ENCODE measurements around the gene HSPA1L. TPM values are rescaled to one million over a fixed set of nuclear protein-coding genes. Genes with fewer than 3 reads are reported as not detected.

Gene HSPA1L
- total RNA-seq, 1 donor from 2014 or later: 2.5 TPM

DNA sequence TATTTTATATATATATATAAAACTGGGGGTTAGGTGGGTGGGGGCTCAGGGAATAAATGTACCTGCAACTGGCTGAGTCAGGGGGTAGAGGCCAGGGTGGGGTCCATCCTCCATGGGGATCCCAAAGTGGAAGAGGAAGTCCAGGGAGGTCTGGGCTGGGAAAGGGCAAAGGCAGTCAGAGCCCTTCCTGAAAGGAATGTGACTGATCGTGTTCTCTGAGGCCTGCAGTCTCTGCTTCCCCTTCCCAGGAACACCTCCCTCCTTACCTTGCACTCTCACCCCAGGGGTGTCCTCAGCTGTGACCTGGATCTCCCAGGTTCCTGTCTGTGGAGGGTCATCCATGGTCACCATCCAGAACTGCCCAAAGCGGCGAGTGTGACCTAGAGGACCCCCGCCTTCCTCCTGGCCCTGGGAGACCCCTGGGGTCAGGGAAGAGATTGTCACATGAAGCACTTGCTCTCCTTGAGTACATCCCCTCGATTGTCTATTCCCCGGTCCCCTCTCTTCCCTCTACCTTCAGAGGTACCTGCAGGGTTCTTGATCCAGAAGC is 47.9 kb downstream of the HSPA1L start:
- TF ChIP-seq, protein P1, sequence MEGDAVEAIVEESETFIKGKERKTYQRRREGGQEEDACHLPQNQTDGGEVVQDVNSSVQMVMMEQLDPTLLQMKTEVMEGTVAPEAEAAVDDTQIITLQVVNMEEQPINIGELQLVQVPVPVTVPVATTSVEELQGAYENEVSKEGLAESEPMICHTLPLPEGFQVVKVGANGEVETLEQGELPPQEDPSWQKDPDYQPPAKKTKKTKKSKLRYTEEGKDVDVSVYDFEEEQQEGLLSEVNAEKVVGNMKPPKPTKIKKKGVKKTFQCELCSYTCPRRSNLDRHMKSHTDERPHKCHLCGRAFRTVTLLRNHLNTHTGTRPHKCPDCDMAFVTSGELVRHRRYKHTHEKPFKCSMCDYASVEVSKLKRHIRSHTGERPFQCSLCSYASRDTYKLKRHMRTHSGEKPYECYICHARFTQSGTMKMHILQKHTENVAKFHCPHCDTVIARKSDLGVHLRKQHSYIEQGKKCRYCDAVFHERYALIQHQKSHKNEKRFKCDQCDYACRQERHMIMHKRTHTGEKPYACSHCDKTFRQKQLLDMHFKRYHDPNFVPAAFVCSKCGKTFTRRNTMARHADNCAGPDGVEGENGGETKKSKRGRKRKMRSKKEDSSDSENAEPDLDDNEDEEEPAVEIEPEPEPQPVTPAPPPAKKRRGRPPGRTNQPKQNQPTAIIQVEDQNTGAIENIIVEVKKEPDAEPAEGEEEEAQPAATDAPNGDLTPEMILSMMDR (IDR thresholded peaks at IDR 0.05; ENCODE audit: partially characterized antibody, unreplicated experiment): no peak
- Mint-ChIP-seq H3K36me3 (ENCODE audit: unreplicated experiment) (no peaks in the 10 kb centered on the region), H3K4me1 (ENCODE audit: low read depth, unreplicated experiment) (peaks cover 5% of the 10 kb centered on the region), H3K27me3 (ENCODE audit: unreplicated experiment) (peaks cover 2% of the 10 kb centered on the region), H3K4me3 (ENCODE audit: unreplicated experiment) (no peak overlapping the region), H3K27ac (ENCODE audit: unreplicated experiment) (no peak overlapping the region), H3K9me3 (ENCODE audit: unreplicated experiment) (no peaks in the 10 kb centered on the region)
- no peak for DNase-seq

DNA sequence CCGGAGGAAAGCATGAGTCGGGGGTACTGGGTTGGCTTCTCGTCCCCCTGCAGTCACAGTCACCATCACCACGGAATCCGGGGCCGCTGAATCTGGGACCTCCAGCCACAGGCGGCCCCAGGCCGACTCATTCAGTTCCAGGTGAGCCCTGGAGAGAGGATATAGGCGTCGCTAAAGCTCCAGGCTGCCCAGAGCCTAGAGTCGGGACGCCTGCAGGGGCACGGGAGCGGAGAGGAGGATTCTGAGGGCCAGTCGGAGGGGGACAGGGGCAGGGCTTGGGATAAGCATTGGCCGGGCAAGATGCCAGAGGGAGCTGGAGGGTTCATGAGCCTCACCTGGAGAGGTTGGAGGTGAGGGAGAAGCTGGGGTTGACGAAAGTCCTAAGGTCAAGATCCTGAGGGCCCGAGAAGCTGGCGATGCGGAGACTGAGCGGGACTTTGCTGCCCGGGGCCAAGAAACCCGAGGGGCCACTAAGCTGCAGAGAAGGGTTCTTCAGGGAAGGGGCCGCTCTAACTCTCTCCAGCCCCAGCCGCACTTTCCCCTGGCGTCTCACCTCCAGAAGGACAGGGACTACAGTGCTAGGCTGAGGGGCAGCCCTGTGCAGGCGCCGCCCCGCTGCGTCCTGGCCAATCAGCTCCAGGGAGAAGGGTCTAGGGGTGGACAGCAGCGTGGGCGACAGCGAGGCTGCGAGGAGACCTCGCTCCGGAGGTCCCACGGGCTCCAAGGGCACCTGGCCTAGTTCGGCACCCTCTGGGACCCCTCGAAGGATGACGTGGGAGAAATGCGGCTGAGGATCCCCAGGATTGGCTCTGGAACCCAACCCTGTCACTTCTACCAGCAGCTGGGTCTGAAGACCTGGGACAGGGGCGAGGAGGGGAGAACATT is 48.9 kb downstream of the HSPA1L start:
- no peak for DNase-seq
- Mint-ChIP-seq H3K9me3 (ENCODE audit: unreplicated experiment) (no peaks in the 10 kb centered on the region), H3K4me1 (ENCODE audit: low read depth, unreplicated experiment) (peaks cover 5% of the 10 kb centered on the region), H3K27ac (ENCODE audit: unreplicated experiment) (no peak overlapping the region), H3K27me3 (ENCODE audit: unreplicated experiment) (peaks cover 2% of the 10 kb centered on the region), H3K4me3 (ENCODE audit: unreplicated experiment) (no peak overlapping the region), H3K36me3 (ENCODE audit: unreplicated experiment) (no peaks in the 10 kb centered on the region)
- TF ChIP-seq, protein P1 (IDR thresholded peaks at IDR 0.05; ENCODE audit: partially characterized antibody, unreplicated experiment): no peak

DNA sequence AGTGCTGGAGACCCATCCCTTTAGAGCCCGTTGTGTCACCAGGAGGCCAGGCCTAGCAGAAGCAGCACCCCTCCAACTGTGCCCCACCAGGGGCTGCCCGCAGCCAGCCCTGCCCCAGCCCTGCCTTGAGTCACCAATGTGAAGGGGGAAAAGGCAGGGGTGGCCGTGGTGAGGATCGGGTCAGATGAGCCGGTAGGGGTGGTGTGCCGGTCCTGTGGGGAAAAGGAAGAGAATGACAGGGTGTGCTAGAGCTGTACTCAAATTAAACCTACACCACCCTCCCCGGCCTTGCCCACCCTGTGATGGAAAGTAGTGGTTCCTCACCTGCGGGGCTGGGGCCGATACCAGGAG is 49.5 kb downstream of the HSPA1L start:
- TF ChIP-seq, protein P1 (IDR thresholded peaks at IDR 0.05; ENCODE audit: partially characterized antibody, unreplicated experiment): no peak
- no peak overlapping the region for H3K4me3 Mint-ChIP-seq (ENCODE audit: unreplicated experiment)
- peaks cover 4% of the 10 kb centered on the region for H3K27me3 Mint-ChIP-seq (ENCODE audit: unreplicated experiment)
- H3K4me1 Mint-ChIP-seq (ENCODE audit: low read depth, unreplicated experiment): peaks cover 5% of the 10 kb centered on the region
- H3K36me3 Mint-ChIP-seq (ENCODE audit: unreplicated experiment): peaks cover under 1% of the 10 kb centered on the region
- H3K27ac Mint-ChIP-seq (ENCODE audit: unreplicated experiment): no peak overlapping the region
- H3K9me3 Mint-ChIP-seq (ENCODE audit: unreplicated experiment): no peaks in the 10 kb centered on the region
- DNase-seq: no peak

DNA sequence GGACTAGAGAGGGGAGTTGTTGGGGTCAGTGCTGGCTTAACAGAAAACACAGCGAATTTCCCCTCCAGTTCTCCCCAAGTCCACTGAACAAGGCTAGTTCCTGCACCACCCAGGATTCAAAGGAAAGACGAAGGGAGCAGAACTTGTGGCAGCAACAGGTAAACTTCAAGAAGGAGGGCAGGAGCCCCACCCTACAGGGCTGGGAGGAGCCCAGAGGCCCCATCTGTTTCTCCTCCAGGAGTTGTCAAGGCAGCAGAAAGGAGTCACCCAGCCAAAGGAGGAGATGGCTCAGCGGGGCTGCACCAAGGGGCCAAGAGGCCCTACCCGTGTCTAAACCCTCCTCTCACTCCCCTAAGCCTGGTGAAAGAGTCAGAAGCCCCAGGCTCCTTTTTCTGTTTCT is 50.9 kb downstream of the HSPA1L start:
- no peak overlapping the region for H3K4me3 Mint-ChIP-seq (ENCODE audit: unreplicated experiment)
- DNase-seq: no peak
- H3K27me3 Mint-ChIP-seq (ENCODE audit: unreplicated experiment): peaks cover 4% of the 10 kb centered on the region
- H3K27ac Mint-ChIP-seq (ENCODE audit: unreplicated experiment): no peak overlapping the region
- H3K36me3 Mint-ChIP-seq (ENCODE audit: unreplicated experiment): peaks cover 7% of the 10 kb centered on the region
- H3K4me1 Mint-ChIP-seq (ENCODE audit: low read depth, unreplicated experiment): peaks cover 5% of the 10 kb centered on the region
- TF ChIP-seq, protein P1 (IDR thresholded peaks at IDR 0.05; ENCODE audit: partially characterized antibody, unreplicated experiment): no peak
- H3K9me3 Mint-ChIP-seq (ENCODE audit: unreplicated experiment): no peaks in the 10 kb centered on the region

DNA sequence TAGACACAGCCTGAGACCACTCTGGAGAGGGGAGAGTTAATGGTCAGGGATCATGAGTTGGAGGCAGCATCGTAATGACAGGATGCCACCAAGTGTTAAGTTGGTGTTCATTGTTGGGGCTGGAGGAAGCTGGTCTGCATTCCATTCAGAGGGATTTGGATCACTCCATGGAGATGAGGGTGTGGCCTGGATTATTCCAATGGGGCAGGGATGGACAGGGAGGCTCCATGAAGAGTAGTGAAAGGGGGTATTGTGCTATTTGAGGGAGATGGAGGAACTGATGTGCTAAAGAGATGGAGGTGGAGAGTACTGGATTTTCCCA is 51.5 kb downstream of the HSPA1L start:
- no peak for DNase-seq
- TF ChIP-seq, protein P1 (IDR thresholded peaks at IDR 0.05; ENCODE audit: partially characterized antibody, unreplicated experiment): no peak
- Mint-ChIP-seq H3K9me3 (ENCODE audit: unreplicated experiment) (no peaks in the 10 kb centered on the region), H3K4me1 (ENCODE audit: low read depth, unreplicated experiment) (peaks cover 5% of the 10 kb centered on the region), H3K36me3 (ENCODE audit: unreplicated experiment) (peaks cover 7% of the 10 kb centered on the region), H3K27me3 (ENCODE audit: unreplicated experiment) (peaks cover 4% of the 10 kb centered on the region), H3K4me3 (ENCODE audit: unreplicated experiment) (no peak overlapping the region), H3K27ac (ENCODE audit: unreplicated experiment) (no peak overlapping the region)

Data from glutamatergic neuron (in vitro differentiated cells).